AG04449 (cell line): Measurements from ENCODE around the gene CRIM1.

Experiments used
- CTCF ChIA-PET: fragments of 350-600 bp; formaldehyde crosslinking; extraction: SDS; loops from one replicate; lab custom pipeline; 2021; ENCODE audit warnings: antibody characterized with exemption; lab: Yijun Ruan, JAX
- POLR2A ChIA-PET: fragments of 400-600, 350-600 bp; formaldehyde crosslinking; extraction: SDS; loops from one replicate; lab custom pipeline; 2020; ENCODE audit warnings: antibody characterized with exemption, inconsistent platforms; lab: Yijun Ruan, JAX
- DNase-seq: peaks from one replicate; pipeline ENCODE4 v3.0.0-alpha.2; 2010; ENCODE audit warnings: low read depth, low spot score
- H3K4me3 ChIP-seq: 2 replicates; pipeline ENCODE4 v1.5.1; 2011; ENCODE audit warnings: low read depth, mild to moderate bottlenecking, control low read depth, low read length
- TF ChIP-seq, protein P1 (sequence below): IDR thresholded peaks from one replicate; pipeline ENCODE4 v1.5.1; 2011; ENCODE audit warnings: mild to moderate bottlenecking, moderate library complexity, low read length, control low read depth, inconsistent platforms; ENCODE audit not compliant: insufficient read depth; ENCODE audit errors: missing control alignments

CRIM1 gene

GRCh38 chr2:36396878-36397539 is 41.4 kb downstream of the CRIM1 start:
- ChIA-PET POLR2A (no interaction called here), CTCF (interaction anchor here (0.9 to 2.1 kb wide), 4 partner anchors 8 to 97 kb away, joined by 3 to 7 read pairs (median 4); no protein-coding TSS in a partner anchor)
- H3K4me3 ChIP-seq: no peak overlapping the region
- no peak for DNase-seq
- TF ChIP-seq, protein P1, sequence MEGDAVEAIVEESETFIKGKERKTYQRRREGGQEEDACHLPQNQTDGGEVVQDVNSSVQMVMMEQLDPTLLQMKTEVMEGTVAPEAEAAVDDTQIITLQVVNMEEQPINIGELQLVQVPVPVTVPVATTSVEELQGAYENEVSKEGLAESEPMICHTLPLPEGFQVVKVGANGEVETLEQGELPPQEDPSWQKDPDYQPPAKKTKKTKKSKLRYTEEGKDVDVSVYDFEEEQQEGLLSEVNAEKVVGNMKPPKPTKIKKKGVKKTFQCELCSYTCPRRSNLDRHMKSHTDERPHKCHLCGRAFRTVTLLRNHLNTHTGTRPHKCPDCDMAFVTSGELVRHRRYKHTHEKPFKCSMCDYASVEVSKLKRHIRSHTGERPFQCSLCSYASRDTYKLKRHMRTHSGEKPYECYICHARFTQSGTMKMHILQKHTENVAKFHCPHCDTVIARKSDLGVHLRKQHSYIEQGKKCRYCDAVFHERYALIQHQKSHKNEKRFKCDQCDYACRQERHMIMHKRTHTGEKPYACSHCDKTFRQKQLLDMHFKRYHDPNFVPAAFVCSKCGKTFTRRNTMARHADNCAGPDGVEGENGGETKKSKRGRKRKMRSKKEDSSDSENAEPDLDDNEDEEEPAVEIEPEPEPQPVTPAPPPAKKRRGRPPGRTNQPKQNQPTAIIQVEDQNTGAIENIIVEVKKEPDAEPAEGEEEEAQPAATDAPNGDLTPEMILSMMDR: no peak

DNA sequence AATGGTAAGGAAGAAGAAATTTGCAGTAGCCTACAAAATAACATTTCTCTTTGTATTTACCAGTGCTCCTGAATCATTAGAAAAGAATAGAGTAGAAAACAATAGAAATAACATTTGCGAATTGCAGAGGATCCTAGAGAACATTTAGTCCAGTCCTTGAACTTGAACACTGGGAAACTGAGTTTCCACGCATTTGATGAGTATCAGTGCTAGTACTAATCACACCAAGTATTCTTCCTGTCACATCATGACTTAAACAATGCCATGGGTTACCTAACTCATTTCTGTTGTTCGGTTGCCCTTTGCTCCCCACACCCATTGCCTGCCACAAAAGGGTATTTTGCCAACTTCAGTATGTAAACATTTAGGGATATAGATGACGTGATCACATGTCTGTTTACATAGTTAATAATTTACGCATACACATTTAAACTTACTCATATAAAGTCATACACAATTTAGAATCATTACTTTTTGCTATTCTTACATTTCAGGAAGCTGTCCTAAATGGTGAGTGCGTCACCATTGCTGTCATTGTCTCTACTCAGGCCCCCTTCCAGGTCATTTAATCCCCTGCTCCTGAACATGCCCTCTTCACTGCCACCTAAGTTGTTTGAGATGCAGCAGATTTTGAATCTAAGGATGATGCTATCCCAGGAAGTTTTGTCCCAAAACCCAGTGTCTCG is 42.3 kb downstream of the CRIM1 start:
- CTCF ChIA-PET: interaction anchor here (2.1 kb wide), 1 partner anchor 18 kb away, joined by 7 read pairs; no protein-coding TSS in a partner anchor

DNA sequence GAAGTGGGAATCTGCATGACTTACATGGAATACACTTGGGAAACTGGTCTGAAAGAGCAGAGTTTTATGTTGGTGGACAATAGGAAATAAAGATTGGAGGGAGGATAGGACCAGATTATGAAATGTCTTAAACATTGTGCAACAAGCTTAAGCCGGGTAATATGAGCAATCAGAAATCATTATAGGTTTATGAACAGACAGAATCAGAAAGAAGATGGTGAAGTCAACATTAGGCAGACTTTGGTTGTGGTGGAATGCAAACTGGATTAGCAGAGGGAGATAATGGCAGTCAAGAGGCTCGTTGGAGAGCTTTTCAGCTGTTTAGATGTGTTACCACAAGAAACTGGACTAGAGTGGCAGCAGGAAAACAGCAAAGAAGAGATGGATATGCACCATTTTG is 43.5 kb downstream of the CRIM1 start:
- TF ChIP-seq, protein P1: no peak
- ChIA-PET CTCF (no interaction called here), POLR2A (no interaction called here)
- no peak overlapping the region for H3K4me3 ChIP-seq
- no peak for DNase-seq

More for the DNA sequence above, 42.3 kb downstream of the CRIM1 start:
- TF ChIP-seq, protein P1: no peak
- POLR2A ChIA-PET: no interaction called here
- DNase-seq: no peak
- H3K4me3 ChIP-seq: no peak overlapping the region

GRCh38 chr2:36403675-36404230 is 48.2 kb downstream of the CRIM1 start:
- ChIA-PET POLR2A (interaction anchor here (0.6 kb wide), 1 partner anchor 31 kb away, joined by 3 read pairs; no protein-coding TSS in a partner anchor), CTCF (interaction anchor here (0.8 to 1.2 kb wide), 2 partner anchors 12 to 45 kb away, joined by 3 read pairs; no protein-coding TSS in a partner anchor)
- peak; percentile 57 for DNase-seq
- H3K4me3 ChIP-seq: no peak overlapping the region
- TF ChIP-seq, protein P1: no peak

DNA sequence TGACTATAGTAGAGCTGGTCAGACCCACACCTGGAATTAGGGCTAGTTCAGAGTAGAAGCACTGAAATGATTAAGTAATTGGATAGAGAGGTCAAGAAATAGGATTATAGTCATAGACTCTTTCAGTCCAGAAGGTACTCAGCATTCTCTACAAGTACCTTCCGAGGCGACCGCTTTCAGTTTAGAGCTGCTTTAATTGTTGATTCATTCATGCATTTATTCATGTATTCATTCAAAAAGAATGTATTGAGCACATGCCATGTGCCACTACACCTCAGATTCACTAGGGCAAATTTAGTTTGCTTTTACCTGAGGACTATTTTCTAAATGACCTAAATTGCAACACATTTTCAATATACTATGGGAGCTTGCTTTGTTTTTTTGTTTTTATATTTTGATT is 48.7 kb downstream of the CRIM1 start:
- POLR2A ChIA-PET: no interaction called here
- TF ChIP-seq, protein P1: no peak
- DNase-seq: no peak
- no peak overlapping the region for H3K4me3 ChIP-seq
- CTCF ChIA-PET: interaction anchor here (0.8 to 1.2 kb wide), 2 partner anchors 12 to 46 kb away, joined by 3 read pairs; no protein-coding TSS in a partner anchor

DNA sequence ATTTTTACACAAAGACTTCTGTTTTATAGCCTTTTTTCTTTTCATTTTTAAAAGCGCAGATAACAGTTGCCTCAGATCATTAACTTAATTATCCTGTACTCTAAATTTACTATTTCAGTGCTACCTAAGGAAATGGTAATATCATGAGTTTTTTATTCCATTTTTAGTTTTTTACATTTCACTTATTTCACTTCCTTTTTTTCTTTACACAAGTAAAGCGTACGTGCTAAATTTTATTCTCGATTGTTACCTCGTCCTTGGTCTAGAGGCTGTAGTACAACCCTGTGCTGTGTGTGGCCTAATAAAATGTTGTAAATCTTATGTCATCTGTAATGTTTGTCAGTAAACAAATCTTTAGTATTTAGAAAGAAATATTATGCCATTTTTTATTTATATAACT is 49.2 kb downstream of the CRIM1 start:
- ChIA-PET CTCF (interaction anchor here (0.6 to 1.2 kb wide), 4 partner anchors 8 to 52 kb away, joined by 3 to 4 read pairs (median 3); no protein-coding TSS in a partner anchor), POLR2A (no interaction called here)
- TF ChIP-seq, protein P1: no peak
- DNase-seq: no peak
- H3K4me3 ChIP-seq: no peak overlapping the region
